Smooth muscle cell (in vitro differentiated cells): ENCODE results near the gene APOL3. TPM values are rescaled to one million over a fixed set of nuclear protein-coding genes. Genes with fewer than 3 reads are reported as not detected.

Experiments
- DNase-seq: peaks from one replicate; lab custom pipeline; 2025; ENCODE audit not compliant: unreplicated experiment; lab: John Stamatoyannopoulos, UW
- H2AFZ ChIP-seq: fragments of 200-600 bp; sonication (generic); 2 replicates; pipeline ENCODE4 v1.6.0; 2016; ENCODE audit warnings: antibody characterized with exemption, low read depth, mild to moderate bottlenecking
- H3F3A ChIP-seq: fragments of 200-600 bp; sonication (generic); 2 replicates; pipeline ENCODE4 v1.6.0; 2017; ENCODE audit warnings: antibody characterized with exemption, low read depth
- H3K27ac ChIP-seq: fragments of 200-600 bp; sonication (generic); 2 replicates; pipeline ENCODE4 v1.5.1; 2016; ENCODE audit warnings: low read depth, mild to moderate bottlenecking
- H3K27me3 ChIP-seq: fragments of 200-600 bp; sonication (generic); 2 replicates; pipeline ENCODE4 v1.6.1; 2016; ENCODE audit warnings: low read depth, mild to moderate bottlenecking
- H3K36me3 ChIP-seq: fragments of 200-600 bp; sonication (generic); 2 replicates; pipeline ENCODE4 v1.5.1; 2016; ENCODE audit warnings: low read depth
- H3K4me1 ChIP-seq: fragments of 200-600 bp; sonication (generic); 2 replicates; pipeline ENCODE4 v1.5.1; 2016; ENCODE audit warnings: low read depth
- H3K4me2 ChIP-seq: fragments of 200-600 bp; sonication (generic); 2 replicates; pipeline ENCODE4 v1.6.0; 2016; ENCODE audit warnings: mild to moderate bottlenecking
- H3K4me3 ChIP-seq: fragments of 200-600 bp; sonication (generic); 2 replicates; pipeline ENCODE4 v1.5.1; 2016; ENCODE audit warnings: mild to moderate bottlenecking
- H3K79me2 ChIP-seq: fragments of 200-600 bp; sonication (generic); 2 replicates; pipeline ENCODE4 v1.6.0; 2016; ENCODE audit warnings: low read depth, mild to moderate bottlenecking
- H3K9ac ChIP-seq: fragments of 200-600 bp; sonication (generic); 2 replicates; pipeline ENCODE4 v1.6.0; 2016; ENCODE audit warnings: low read depth
- H3K9me3 ChIP-seq: fragments of 200-600 bp; sonication (generic); replicated peaks from 2 replicates; pipeline ENCODE4 v1.5.1; 2016; ENCODE audit warnings: low read depth
- H4K20me1 ChIP-seq: fragments of 200-600 bp; sonication (generic); 2 replicates; pipeline ENCODE4 v1.6.0; 2016; ENCODE audit warnings: low read depth
- WGBS: methylation state at CpG from one replicate; pipeline ENCODE4 v1.1.7; 2016; ENCODE audit warnings: low lambda C conversion rate; 5-methylcytosine and 5-hydroxymethylcytosine counted together
- polyA plus RNA-seq: library from polyadenylated mRNA; unstranded; fragments of >200 nt; fragmentation: Nextera tagmentation; extraction: Ambion mirVana; gene quantifications from 2 replicates; pipeline ENCODE4 v1.2.1, GENCODE V29; 2016
- total RNA-seq: library from RNA; depleted of rRNA; stranded (reverse); fragments of >200 nt; gene quantifications from 2 replicates; pipeline ENCODE4 v1.2.3, GENCODE V29; 2014
- TF ChIP-seq, protein P1 (sequence below): fragments of 200-600 bp; sonication (generic); IDR thresholded peaks from 2 replicates; pipeline ENCODE4 v1.5.1; 2017; ENCODE audit warnings: borderline replicate concordance, mild to moderate bottlenecking, antibody characterized with exemption; ENCODE audit not compliant: insufficient read depth, poor library complexity, severe bottlenecking

Gene APOL3
- total and polyA plus RNA-seq, 2 experiments from 2014 or later, result 0.24 to 0.40 TPM

DNA sequence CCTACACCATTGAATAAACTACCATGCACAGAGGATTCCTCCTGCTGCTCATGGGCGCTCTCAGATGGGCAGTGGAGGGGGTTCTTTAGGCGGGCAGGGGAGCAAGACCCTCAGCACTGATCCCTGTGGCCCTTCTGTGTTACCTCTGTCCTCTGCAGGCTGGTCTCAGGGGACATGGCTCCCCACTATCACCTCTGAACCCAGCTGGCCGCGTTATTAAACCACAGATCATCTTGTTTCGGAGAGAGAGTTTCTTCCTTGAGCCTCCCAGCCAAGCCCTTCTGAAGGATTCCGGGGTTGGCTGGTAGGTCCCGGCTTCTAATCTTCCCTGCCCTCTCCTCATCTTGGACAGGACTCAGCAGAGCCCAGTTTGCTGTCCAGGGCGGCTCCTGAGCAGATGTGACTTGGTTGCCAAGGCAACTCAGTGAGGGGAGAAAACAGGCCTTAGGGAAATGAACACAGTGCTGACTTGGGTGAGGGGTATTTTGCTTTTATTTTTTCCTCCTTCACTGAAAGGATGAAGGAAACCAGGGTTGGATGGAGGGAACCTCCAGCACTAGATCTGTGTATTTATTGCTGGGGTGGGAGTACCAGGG, 13.3 kb downstream of the APOL3 start:
- Histone ChIP-seq H3K4me3 (no peak overlapping the region), H3K9me3 (no peaks in the 10 kb centered on the region), H3K27ac (no peak overlapping the region), H3K36me3 (no peaks in the 10 kb centered on the region), H4K20me1 (no peaks in the 10 kb centered on the region), H3K79me2 (no peaks in the 10 kb centered on the region), H2AFZ (no peak overlapping the region), H3K27me3 (no peaks in the 10 kb centered on the region), H3K4me2 (no peak overlapping the region), H3K9ac (no peak overlapping the region), H3F3A (no peaks in the 10 kb centered on the region), H3K4me1 (peaks cover 5% of the 10 kb centered on the region)
- no peak for DNase-seq
- TF ChIP-seq, protein P1, sequence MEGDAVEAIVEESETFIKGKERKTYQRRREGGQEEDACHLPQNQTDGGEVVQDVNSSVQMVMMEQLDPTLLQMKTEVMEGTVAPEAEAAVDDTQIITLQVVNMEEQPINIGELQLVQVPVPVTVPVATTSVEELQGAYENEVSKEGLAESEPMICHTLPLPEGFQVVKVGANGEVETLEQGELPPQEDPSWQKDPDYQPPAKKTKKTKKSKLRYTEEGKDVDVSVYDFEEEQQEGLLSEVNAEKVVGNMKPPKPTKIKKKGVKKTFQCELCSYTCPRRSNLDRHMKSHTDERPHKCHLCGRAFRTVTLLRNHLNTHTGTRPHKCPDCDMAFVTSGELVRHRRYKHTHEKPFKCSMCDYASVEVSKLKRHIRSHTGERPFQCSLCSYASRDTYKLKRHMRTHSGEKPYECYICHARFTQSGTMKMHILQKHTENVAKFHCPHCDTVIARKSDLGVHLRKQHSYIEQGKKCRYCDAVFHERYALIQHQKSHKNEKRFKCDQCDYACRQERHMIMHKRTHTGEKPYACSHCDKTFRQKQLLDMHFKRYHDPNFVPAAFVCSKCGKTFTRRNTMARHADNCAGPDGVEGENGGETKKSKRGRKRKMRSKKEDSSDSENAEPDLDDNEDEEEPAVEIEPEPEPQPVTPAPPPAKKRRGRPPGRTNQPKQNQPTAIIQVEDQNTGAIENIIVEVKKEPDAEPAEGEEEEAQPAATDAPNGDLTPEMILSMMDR, result no peak
- 89% methylated on average over 8 of the region's 8 CpGs for WGBS

DNA sequence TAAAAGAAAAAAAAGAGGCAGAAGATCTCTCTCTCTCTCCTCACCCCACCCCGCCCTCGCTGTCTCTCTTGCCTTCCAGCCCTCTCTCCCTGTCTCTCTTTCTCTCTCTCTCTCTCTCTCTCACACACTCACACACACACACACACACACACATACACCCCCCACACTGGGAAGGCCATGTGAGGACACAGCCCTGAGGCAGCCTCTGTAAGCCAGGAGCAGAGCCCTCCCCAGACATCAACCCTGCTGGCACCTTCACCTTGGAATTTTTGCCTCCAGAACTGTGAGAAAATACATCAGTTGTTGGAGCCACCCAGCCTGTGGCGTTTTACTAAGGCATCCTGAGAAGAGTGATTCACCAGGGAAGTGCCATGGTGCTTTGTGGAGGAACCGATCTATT, 14.7 kb downstream of the APOL3 start:
- Histone ChIP-seq H3K79me2 (no peaks in the 10 kb centered on the region), H3K36me3 (no peaks in the 10 kb centered on the region), H3K4me1 (peaks cover 5% of the 10 kb centered on the region), H3F3A (no peaks in the 10 kb centered on the region), H3K9me3 (no peaks in the 10 kb centered on the region), H3K4me2 (no peak overlapping the region), H3K9ac (no peak overlapping the region), H4K20me1 (no peaks in the 10 kb centered on the region), H3K27ac (no peak overlapping the region), H3K27me3 (no peaks in the 10 kb centered on the region), H3K4me3 (no peak overlapping the region), H2AFZ (no peak overlapping the region)
- no peak for DNase-seq
- WGBS, result 47% methylated on average over 2 of the region's 4 CpGs
- TF ChIP-seq, protein P1, result no peak

DNA sequence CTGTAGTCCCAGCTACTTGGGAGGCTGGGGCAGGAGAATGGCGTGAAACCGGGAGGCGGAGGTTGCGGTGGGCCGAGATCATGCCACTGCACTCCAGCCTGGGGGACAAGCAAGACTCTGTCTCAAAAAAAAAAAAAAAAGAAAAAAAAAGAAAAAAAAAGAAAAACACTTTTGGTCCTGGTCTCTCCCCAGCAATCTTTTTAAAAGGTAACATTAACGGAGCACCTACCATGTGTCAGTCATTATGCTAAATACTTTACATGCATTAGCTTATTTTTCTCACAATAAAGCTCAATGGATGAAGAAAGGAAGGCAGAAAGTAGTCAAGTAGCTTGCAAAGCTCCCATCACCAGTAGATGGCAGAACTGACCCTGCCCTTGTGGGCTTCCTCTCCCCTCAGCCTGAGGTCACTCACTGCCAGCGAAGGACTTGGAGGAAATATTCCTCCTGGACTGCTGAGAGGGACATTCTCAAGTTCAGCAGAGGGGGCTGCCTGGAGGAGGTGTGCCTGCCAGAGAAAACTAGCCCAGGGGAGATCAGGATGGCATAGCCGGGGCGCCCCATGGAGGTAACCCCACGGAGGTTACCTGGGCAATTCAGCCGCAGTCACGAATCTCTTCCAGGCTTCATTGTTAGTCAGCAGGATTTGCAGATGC, 15.5 kb downstream of the APOL3 start:
- H3F3A ChIP-seq, result no peaks in the 10 kb centered on the region

More for the DNA sequence above, 15.5 kb downstream of the APOL3 start:
- Histone ChIP-seq H3K9me3 (no peaks in the 10 kb centered on the region), H3K4me1 (peaks cover 5% of the 10 kb centered on the region), H3K4me2 (peak overlapping the region; percentile 79), H3K79me2 (no peaks in the 10 kb centered on the region), H3K27me3 (no peaks in the 10 kb centered on the region), H3K27ac (no peak overlapping the region), H3K36me3 (no peaks in the 10 kb centered on the region), H2AFZ (peak overlapping the region; percentile 92), H3K4me3 (peak overlapping the region; percentile 35), H3K9ac (no peak overlapping the region), H4K20me1 (no peaks in the 10 kb centered on the region)
- DNase-seq, result peak; percentile 12
- WGBS, result 37% methylated on average over 12 of the region's 12 CpGs
- TF ChIP-seq, protein P1, result peak; percentile 88
